Epithelial cell of proximal tubule (primary cell): ENCODE results near the gene C11orf21. TPM values are rescaled to one million over a fixed set of nuclear protein-coding genes. Genes with fewer than 3 reads are reported as not detected.

Experiments used
- DNase-seq: peaks from one replicate; pipeline ENCODE4 v3.0.0-alpha.2; 2011; ENCODE audit warnings: low read depth
- H3K4me3 ChIP-seq: 2 replicates; pipeline ENCODE4 v1.5.1; 2011; ENCODE audit warnings: low read depth, mild to moderate bottlenecking, low read length
- total RNA-seq: library from RNA; depleted of rRNA; stranded (reverse); fragments of >200 nt; gene quantifications from 2 replicates; pipeline ENCODE4 v1.2.3, GENCODE V29; 2015
- TF ChIP-seq, protein P1 (sequence below): conservative IDR thresholded peaks from 2 replicates; pipeline ENCODE4 v1.5.1; 2012; ENCODE audit warnings: low read depth, mild to moderate bottlenecking, low read length

The C11orf21 gene
- total RNA-seq, 1 donor from 2014 or later: not detected

DNA sequence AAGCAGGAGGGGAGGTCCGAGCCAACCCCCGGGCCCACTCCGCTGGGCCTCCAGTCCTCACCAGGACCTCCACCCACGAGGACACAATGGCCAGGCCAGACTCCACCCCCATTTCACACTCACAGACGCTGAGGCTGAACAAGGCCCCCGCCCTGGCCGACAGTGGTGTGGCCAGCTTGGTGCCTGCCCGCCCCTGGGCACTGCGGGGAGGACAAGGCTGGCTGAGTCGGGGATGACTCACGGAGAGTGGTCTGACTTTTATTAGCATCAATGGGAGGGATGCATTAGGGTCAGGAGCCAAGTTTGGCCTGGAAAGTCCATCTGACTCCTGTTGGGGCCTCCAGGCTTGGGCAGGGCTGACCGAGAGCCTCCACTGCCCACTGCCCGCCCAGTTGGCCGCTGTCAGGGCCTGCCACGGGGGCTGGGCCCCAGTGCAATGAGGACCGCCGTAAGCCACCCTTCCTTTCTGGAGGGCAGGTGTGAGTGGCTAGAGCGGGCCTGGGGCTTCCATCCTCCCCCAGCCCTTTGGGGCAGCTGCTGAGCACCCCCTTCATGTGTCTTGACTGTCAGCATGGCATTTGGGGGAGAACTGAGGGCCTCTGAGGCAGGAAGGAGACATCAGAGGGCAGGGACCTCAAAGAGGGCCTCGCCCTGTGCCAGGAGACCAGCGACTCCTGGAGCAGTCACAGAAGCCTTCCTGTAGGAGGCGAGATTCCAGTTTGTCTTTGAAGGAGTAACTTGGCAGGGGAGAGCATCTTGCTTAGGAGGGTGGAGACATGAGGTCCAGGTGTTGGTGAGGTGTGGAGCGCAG lies 10.7 kb upstream of the C11orf21 start:
- no peak for DNase-seq
- TF ChIP-seq, protein P1, sequence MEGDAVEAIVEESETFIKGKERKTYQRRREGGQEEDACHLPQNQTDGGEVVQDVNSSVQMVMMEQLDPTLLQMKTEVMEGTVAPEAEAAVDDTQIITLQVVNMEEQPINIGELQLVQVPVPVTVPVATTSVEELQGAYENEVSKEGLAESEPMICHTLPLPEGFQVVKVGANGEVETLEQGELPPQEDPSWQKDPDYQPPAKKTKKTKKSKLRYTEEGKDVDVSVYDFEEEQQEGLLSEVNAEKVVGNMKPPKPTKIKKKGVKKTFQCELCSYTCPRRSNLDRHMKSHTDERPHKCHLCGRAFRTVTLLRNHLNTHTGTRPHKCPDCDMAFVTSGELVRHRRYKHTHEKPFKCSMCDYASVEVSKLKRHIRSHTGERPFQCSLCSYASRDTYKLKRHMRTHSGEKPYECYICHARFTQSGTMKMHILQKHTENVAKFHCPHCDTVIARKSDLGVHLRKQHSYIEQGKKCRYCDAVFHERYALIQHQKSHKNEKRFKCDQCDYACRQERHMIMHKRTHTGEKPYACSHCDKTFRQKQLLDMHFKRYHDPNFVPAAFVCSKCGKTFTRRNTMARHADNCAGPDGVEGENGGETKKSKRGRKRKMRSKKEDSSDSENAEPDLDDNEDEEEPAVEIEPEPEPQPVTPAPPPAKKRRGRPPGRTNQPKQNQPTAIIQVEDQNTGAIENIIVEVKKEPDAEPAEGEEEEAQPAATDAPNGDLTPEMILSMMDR: no peak
- no peak overlapping the region for H3K4me3 ChIP-seq

DNA sequence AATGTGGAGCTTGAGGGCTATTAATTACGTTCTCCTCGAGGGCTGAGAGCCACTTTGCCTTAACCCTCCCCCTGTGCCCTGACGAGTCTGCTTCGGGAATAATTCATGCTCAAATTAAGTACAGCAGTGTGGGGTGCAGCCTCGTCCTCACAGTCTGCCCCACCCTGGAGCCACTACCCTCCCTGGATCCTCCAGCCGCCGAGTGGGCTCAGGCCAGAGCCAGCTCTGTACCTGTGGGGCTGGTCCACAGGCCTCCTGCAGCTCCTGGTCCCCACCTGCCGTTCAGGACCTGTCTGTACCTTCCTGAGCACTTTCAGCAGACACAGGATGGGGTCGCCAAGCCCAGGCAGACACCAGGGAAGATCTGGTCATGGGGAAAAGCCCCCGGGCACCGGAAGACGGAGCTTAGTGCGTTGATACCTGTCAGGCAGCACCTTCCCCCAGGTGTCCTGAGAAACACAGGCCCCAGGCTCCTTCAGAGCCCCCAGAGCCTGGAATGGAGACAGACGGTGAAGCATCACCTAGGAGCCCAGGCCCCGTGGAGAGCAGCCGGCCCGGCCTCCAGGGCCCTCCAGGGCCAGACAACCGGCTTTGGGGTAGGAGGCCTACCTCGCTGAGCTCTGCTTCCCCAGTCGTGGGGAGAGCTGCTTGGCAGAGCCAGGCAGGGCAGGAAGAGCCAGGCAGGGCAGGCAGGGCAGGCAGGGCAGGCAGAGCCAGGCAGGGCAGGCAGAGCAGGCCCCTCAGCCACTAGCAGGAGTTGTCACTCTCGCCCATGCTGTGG lies 9.8 kb upstream of the C11orf21 start:
- no peak for DNase-seq
- TF ChIP-seq, protein P1: no peak
- no peak overlapping the region for H3K4me3 ChIP-seq

DNA sequence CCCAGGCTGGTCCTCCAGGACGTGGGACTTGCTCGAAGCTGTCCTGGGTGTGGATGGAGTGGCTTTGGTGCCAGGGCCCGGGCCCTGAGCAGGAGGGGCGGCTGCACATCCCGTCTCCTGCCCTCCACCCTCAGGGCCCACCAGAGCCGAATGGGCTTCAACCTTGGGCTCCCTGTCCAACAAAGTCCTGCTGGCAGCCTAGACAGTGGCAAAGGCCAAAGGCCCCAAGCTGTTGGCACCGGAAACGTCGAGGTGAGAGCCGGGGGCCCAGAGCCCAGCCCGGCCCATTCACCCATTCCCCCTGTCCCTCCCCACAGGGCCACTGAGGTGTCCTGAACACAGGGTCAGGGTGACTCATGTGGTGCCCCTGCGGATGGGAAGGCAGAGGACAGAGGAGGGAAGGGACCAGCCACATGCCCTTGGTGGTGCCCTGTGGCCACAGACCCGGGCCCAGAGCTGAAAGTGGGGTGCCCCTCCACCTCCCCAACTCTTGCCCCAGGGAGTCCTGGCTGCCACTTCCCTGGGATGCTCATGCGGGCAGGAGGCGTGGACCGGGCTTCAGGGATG lies 9.2 kb upstream of the C11orf21 start:
- no peak overlapping the region for H3K4me3 ChIP-seq
- TF ChIP-seq, protein P1: no peak
- no peak for DNase-seq

DNA sequence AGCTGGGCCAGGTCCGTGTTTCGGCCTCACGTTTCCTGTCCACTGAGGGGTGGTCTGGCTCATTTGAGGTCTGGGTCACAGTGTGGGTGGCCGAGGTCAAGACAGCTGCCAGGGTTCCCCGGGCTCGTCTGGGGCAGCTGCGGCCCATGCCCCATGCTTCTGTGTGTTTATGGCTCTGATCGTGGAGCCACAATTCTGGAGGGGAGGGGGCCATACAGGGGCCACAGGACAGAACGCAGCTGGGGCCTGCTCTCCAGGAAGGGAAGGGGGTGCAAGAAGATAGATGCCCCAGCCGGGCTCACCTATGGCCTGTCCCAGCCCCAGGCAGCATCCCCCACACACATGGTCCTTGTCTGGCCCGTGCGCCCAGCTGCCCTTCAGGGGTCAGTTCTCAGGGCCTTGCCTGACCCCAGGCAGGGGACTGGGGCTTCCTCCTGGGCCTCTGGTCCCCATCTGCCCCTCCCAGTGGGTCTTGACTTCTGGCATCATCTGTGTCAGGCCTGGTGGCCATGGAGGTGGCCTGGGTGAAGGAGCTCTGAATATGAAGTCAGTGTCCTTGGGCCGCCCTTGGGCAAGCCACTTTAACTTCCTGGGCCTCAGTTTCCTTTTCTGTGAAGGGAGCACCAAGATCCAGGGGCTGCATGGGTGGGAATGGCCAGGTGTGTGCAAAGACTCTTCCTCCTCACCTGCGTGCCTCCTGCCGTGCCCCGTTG lies 8.5 kb upstream of the C11orf21 start:
- TF ChIP-seq, protein P1: no peak
- no peak for DNase-seq
- H3K4me3 ChIP-seq: no peak overlapping the region

DNA sequence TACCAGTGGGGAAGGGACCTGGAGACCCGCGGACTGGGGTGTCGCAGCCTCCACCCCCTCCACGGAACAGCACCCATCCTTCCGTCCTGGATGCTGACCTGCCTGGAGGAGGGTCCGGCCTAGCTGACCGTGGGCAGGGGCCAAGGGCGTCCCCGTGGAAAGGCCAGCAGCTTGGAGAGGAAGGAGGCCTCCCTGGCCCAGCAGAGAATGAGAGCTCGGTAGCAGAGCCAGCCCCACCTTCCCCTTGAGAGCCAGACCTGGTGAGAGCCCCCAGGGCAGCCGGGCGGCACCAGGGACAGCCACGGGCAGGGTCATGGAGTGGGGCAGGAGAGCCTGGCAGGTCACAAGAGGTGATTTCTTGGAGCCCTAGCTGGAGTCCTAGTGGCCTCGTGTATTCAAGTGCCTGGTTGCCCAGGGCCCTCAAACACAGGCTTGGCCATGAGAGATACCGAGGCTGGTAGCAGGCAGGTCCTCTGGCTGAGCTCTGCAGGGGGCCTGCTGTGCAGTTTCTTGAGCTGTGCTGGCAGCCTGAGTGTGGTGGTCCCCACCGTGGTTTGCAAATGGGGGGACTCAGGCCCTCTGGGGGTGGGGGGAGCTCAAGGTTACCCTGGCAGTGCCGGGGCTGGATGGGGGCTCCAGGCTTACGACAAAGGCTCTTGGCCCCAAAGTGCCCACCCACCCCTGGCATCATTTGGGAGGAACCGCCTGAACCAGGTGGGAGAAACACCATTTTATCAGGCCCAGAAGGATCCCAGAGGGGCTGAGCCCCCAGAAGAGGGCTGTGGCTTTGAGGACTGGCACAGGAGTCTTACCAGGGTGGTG lies 7.7 kb upstream of the C11orf21 start:
- no peak for DNase-seq
- TF ChIP-seq, protein P1: no peak
- H3K4me3 ChIP-seq: no peak overlapping the region

DNA sequence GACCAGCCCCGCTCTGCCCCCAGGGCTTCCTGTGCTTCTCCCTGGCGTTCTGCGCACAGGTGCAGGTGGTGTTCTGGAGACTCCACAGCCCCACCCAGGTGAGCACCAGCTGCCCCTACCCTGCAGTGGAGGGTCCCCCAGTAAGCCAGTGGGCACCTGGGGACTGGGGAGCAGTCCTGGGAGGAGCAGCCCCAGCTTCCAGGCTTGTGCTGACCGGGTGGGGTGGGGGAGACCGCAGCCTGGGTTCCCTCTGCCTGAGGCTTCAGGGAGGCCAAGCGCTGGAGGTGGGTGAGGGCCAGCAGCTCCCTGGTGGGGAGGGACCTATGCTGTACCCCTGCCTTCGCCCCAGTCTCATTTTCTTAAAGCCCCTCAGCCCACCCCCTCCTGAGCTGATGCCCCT lies 7.0 kb upstream of the C11orf21 start:
- DNase-seq: no peak
- no peak overlapping the region for H3K4me3 ChIP-seq
- TF ChIP-seq, protein P1: no peak
